K562 (cell line): ENCODE results near the gene SLC30A1. TPM values are rescaled to one million over a fixed set of nuclear protein-coding genes. Genes with fewer than 3 reads are reported as not detected.
A peak's percentile ranks its signal among the peaks of the same experiment; 100 is the strongest.

ENCODE experiments used
- ARID2 ChIP-seq: fragments of 450-650 bp; IDR thresholded peaks from 2 replicates; pipeline ENCODE4 v1.6.1; 2017; ENCODE audit warnings: antibody characterized with exemption, mild to moderate bottlenecking
- CREBBP ChIP-seq: IDR thresholded peaks from one replicate; pipeline ENCODE4 v1.6.1; 2012; ENCODE audit warnings: low read depth, mild to moderate bottlenecking, control low read depth, inconsistent platforms, low read length
- CTCFL ChIP-seq: IDR thresholded peaks from 2 replicates; pipeline ENCODE4 v1.6.1; 2011; ENCODE audit warnings: borderline replicate concordance, low read depth, mild to moderate bottlenecking, moderate library complexity, low read length; ENCODE audit not compliant: insufficient read depth, poor library complexity, severe bottlenecking
- E2F4 ChIP-seq: sonication (generic); formaldehyde crosslinking; IDR thresholded peaks from 2 replicates; pipeline ENCODE4 v1.8.0; 2022; ENCODE audit warnings: mild to moderate bottlenecking, low read depth, missing genetic modification reagents
- HDAC2 ChIP-seq: fragments of 450-650 bp; IDR thresholded peaks from 2 replicates; pipeline ENCODE4 v1.6.1; 2016; ENCODE audit warnings: mild to moderate bottlenecking
- MAFF ChIP-seq: IDR thresholded peaks from 2 replicates; pipeline ENCODE4 v1.6.1; 2012; ENCODE audit warnings: low read length, improper control_type of control experiment
- NFRKB ChIP-seq: fragments of 450-650 bp; IDR thresholded peaks from 2 replicates; pipeline ENCODE4 v1.6.1; 2016; ENCODE audit warnings: low read depth
- NFXL1 ChIP-seq: fragments of 450-650 bp; formaldehyde crosslinking; IDR thresholded peaks from 2 replicates; pipeline ENCODE4 v1.4.0; 2021; ENCODE audit warnings: mild to moderate bottlenecking
- NRF1 ChIP-seq, 2 experiments: fragments of 450-650 bp; IDR thresholded peaks in 1 of 2; conservative IDR thresholded peaks in 1 of 2; 2 replicates each; pipeline ENCODE4 v1.6.1; 2014; ENCODE audit warnings: mild to moderate bottlenecking in 2 of 2
- POLR2AphosphoS5 ChIP-seq: IDR thresholded peaks from 2 replicates; pipeline ENCODE4 v1.6.1; 2011; ENCODE audit warnings: mild to moderate bottlenecking, low read depth, low read length, moderate library complexity; ENCODE audit not compliant: control insufficient read depth, insufficient read depth
- RBM22 ChIP-seq: fragments of 200-400 bp; formaldehyde crosslinking; IDR thresholded peaks from 2 replicates; pipeline ENCODE4 v1.6.1; 2018; ENCODE audit warnings: low read length, low read depth; ENCODE audit not compliant: poor library complexity, severe bottlenecking
- SAFB ChIP-seq: fragments of 200-400 bp; formaldehyde crosslinking; IDR thresholded peaks from 2 replicates; pipeline ENCODE4 v1.6.1; 2017; ENCODE audit warnings: low read depth, low read length, borderline replicate concordance
- SMARCB1 ChIP-seq: IDR thresholded peaks from 2 replicates; pipeline ENCODE4 v1.6.1; 2011; ENCODE audit warnings: improper control_type of control experiment, low read depth; ENCODE audit not compliant: insufficient read length
- ZFP36 ChIP-seq: fragments of 150-350 bp; IDR thresholded peaks from 2 replicates; pipeline ENCODE4 v1.6.1; 2018; ENCODE audit warnings: low read length, low read depth; ENCODE audit not compliant: partially characterized antibody
- ZNF395 ChIP-seq: fragments of 200-800 bp; sonication (Bioruptor generic); IDR thresholded peaks from 2 replicates; pipeline ENCODE4 v1.6.1; 2017; ENCODE audit warnings: missing genetic modification characterization, missing compliant biosample characterization
- ZNF699 ChIP-seq: fragments of 250-450 bp; sonication (Bioruptor Pico); IDR thresholded peaks from 2 replicates; pipeline ENCODE4 v1.8.0; 2021; ENCODE audit warnings: mild to moderate bottlenecking, moderate library complexity; ENCODE audit not compliant: insufficient replicate concordance
- ZNF785 ChIP-seq: fragments of 250-450 bp; sonication (Bioruptor Pico); IDR thresholded peaks from 2 replicates; pipeline ENCODE4 v1.4.0; 2020; ENCODE audit warnings: mild to moderate bottlenecking
- polyA plus RNA-seq, 8 experiments: library from polyadenylated mRNA; depleted of rRNA in 4 of 8; stranded (reverse) in 5 of 8; unstranded in 3 of 8; fragments of >200 nt; fragmentation: Nextera tagmentation in 2 of 8; fragmentation: Illumina TruSeq in 1 of 8; extraction: Ambion mirVana in 2 of 8; extraction: Trizol in 1 of 8; gene quantifications; 2 replicates each; pipeline versions ENCODE4 v1.2.1 to v1.2.3, GENCODE V29; 2011 to 2014; ENCODE audit warnings: inconsistent platforms in 1 of 8, missing spikeins in 1 of 8
- total RNA-seq, 7 experiments: library from RNA; depleted of rRNA in 6 of 7; stranded (reverse); fragments of >200 nt in 6 of 7; fragmentation: Illumina TruSeq in 2 of 7; extraction: Trizol in 2 of 7; gene quantifications; 2 replicates each; pipeline versions ENCODE4 v1.2.1 to v1.2.3, GENCODE V29; 2011 to 2021; ENCODE audit warnings: low replicate concordance in 1 of 7
- TF ChIP-seq, protein P1 (sequence below), 2 experiments: fragments of 250-450 bp in 1 of 2; fragments of 450-650 bp in 1 of 2; sonication (Bioruptor Pico) in 1 of 2; IDR thresholded peaks; 2 replicates each; pipeline versions ENCODE4 v1.6.1 to v1.8.0; 2016 to 2021; ENCODE audit warnings: mild to moderate bottlenecking in 2 of 2, moderate library complexity in 2 of 2, missing compliant biosample characterization in 1 of 2, missing genetic modification characterization in 1 of 2
- TF ChIP-seq, protein P2 (sequence below): fragments of 450-650 bp; IDR thresholded peaks from 2 replicates; pipeline ENCODE4 v1.6.1; 2018; ENCODE audit warnings: mild to moderate bottlenecking, low read depth; ENCODE audit not compliant: partially characterized antibody
- TF ChIP-seq, protein P3 (sequence below): fragments of 250-450 bp; sonication (Bioruptor Pico); IDR thresholded peaks from 2 replicates; pipeline ENCODE4 v1.6.1; 2021; ENCODE audit warnings: mild to moderate bottlenecking

The SLC30A1 gene
- total and polyA plus RNA-seq, 9 of the 15 experiments (the other 6 are each of a cell fraction or from before 2014, with no cell fraction given), result 4.1 to 14.4 (median 6.6) TPM

DNA sequence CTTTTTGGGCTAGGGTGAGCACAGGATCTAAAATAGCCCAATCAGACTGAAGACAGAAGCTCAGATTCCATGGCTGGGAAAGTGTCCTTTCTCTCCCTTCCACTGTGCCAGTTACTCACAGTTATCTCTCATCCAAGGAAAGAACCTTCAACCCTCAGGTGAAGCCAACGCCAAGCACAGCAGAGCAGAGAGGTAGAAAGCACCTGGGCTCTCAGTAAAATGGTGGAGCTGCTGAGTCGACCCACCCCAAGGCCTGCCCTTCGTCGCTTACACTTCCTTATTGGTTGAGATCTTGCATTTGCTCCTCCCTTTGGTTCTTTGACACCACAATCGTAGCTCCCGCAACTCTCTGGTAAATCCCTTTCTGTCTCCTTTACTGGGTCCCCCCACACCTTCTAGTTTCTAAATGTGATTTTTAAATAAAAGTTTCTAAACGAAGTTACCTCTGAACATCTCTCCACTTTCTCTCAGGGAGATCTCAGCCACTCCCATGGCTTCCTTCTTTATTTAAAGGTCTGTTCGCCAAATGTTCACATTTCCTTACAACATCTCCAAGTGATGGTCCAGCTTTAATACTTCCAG is 27.5 kb upstream of the SLC30A1 start (continued):
- TF ChIP-seq ZFP36, result no peak
- TF ChIP-seq E2F4 (CRISPR knock-in tag), result no peak
- TF ChIP-seq ZNF785 (CRISPR knock-in tag), result no peak
- TF ChIP-seq NRF1 (conservative IDR thresholded peaks at IDR 0.05 in 1 of 2, IDR thresholded peaks at IDR 0.05 in 1 of 2), result peak; percentile 24 to 46; a peak in 3 of 4 replicates
- no peak for TF ChIP-seq CTCFL
- TF ChIP-seq SAFB, result no peak
- TF ChIP-seq, protein P1, sequence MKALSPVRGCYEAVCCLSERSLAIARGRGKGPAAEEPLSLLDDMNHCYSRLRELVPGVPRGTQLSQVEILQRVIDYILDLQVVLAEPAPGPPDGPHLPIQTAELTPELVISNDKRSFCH (CRISPR knock-in tag; IDR thresholded peaks at IDR 0.05), result no peak
- TF ChIP-seq, protein P1 (tag; IDR thresholded peaks at IDR 0.05), result no peak
- TF ChIP-seq, protein P2, sequence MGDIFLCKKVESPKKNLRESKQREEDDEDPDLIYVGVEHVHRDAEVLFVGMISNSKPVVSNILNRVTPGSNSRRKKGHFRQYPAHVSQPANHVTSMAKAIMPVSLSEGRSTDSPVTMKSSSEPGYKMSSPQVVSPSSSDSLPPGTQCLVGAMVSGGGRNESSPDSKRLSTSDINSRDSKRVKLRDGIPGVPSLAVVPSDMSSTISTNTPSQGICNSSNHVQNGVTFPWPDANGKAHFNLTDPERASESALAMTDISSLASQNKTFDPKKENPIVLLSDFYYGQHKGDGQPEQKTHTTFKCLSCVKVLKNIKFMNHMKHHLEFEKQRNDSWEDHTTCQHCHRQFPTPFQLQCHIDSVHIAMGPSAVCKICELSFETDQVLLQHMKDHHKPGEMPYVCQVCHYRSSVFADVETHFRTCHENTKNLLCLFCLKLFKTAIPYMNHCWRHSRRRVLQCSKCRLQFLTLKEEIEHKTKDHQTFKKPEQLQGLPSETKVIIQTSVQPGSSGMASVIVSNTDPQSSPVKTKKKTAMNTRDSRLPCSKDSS, result no peak
- TF ChIP-seq NFRKB, result peak; percentile 64
- TF ChIP-seq POLR2AphosphoS5, result peak; percentile 90
- TF ChIP-seq MAFF, result peak; percentile 22; the same call in 1 of the 2 replicates
- no peak; the same call in 1 of the 2 replicates for TF ChIP-seq HDAC2
- TF ChIP-seq, protein P3, sequence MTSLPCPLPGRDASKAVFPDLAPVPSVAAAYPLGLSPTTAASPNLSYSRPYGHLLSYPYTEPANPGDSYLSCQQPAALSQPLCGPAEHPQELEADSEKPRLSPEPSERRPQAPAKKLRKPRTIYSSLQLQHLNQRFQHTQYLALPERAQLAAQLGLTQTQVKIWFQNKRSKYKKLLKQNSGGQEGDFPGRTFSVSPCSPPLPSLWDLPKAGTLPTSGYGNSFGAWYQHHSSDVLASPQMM (CRISPR knock-in tag), result no peak
- TF ChIP-seq CREBBP, result no peak
- peak; percentile 73; the same call in 1 of the 2 replicates for TF ChIP-seq ZNF395 (CRISPR knock-in tag)
- TF ChIP-seq ZNF699 (CRISPR knock-in tag), result no peak
- no peak for TF ChIP-seq RBM22
- TF ChIP-seq NFXL1 (CRISPR knock-in tag), result no peak
- no peak for TF ChIP-seq ARID2
- TF ChIP-seq SMARCB1, result no peak
